ENCODE results near the gene E2F3. TPM values are rescaled to one million over a fixed set of nuclear protein-coding genes. Genes with fewer than 3 reads are reported as not detected.
"Not testable (repeated sequence)": the region's sequence is repeated elsewhere in the genome, so short reads cannot be mapped to it uniquely, and the experiment has no call there.

Gene E2F3
- total and polyA plus RNA-seq, 5 donors: 3.9 to 10.1 (median 7.0) TPM

- Histone ChIP-seq H3K27ac (ENCODE audit: low read length) (no peak overlapping the region), H3K9me3 (ENCODE audit: control insufficient read depth, low read length) (no peaks in the 10 kb centered on the region), H3K27me3 (ENCODE audit: control insufficient read depth, insufficient read depth) (no peaks in the 10 kb centered on the region), H3K4me1 (ENCODE audit: control insufficient read depth, insufficient read depth, low read length) (no peaks in the 10 kb centered on the region), H3K4me3 (ENCODE audit: low read length) (no peak overlapping the region)
- ATAC-seq: no peak
- intact Hi-C loops (cut with DNase I): no loop called here
- no peak for DNase-seq
- WGBS: 86% methylated on average over 2 of the region's 2 CpGs
These were observed 47.1 kb downstream of the E2F3 start for GRCh38 chr6:20448828-20449227.

GRCh38 chr6:20454204-20454824, 52.6 kb downstream of the E2F3 start:
- intact Hi-C loops (cut with DNase I): no loop called here
- 91% methylated on average over 4 of the region's 4 CpGs for WGBS

GRCh38 chr6:20455251-20455940, 53.7 kb downstream of the E2F3 start:
- 59% methylated on average over 5 of the region's 5 CpGs for whole genome bisulfite sequencing
- Histone ChIP-seq H3K27ac (ENCODE audit: low read length) (no peak overlapping the region), H3K4me3 (ENCODE audit: low read length) (no peak overlapping the region), H3K9me3 (ENCODE audit: control insufficient read depth, low read length) (no peaks in the 10 kb centered on the region), H3K27me3 (ENCODE audit: control insufficient read depth, insufficient read depth) (no peaks in the 10 kb centered on the region), H3K4me1 (ENCODE audit: control insufficient read depth, insufficient read depth, low read length) (no peaks in the 10 kb centered on the region)
- peak in 1 of 2 donors; percentile 33 for ATAC-seq
- intact Hi-C loops (cut with DNase I): no loop called here
- no peak for DNase-seq

More at GRCh38 chr6:20454204-20454824, 52.6 kb downstream of the E2F3 start:
- no peak for ATAC-seq
- Histone ChIP-seq H3K4me1 (ENCODE audit: control insufficient read depth, insufficient read depth, low read length) (no peaks in the 10 kb centered on the region), H3K9me3 (ENCODE audit: control insufficient read depth, low read length) (no peaks in the 10 kb centered on the region), H3K27ac (ENCODE audit: low read length) (no peak overlapping the region), H3K27me3 (ENCODE audit: control insufficient read depth, insufficient read depth) (no peaks in the 10 kb centered on the region), H3K4me3 (ENCODE audit: low read length) (no peak overlapping the region)
- DNase-seq: no peak

- Histone ChIP-seq H3K4me1 (ENCODE audit: control insufficient read depth, insufficient read depth, low read length) (no peaks in the 10 kb centered on the region), H3K27me3 (ENCODE audit: control insufficient read depth, insufficient read depth) (no peaks in the 10 kb centered on the region), H3K4me3 (ENCODE audit: low read length) (no peak overlapping the region), H3K27ac (ENCODE audit: low read length) (no peak overlapping the region), H3K9me3 (ENCODE audit: control insufficient read depth, low read length) (no peaks in the 10 kb centered on the region)
- 65% methylated on average over 8 of the region's 8 CpGs for WGBS
- DNase-seq: no peak
- intact Hi-C loops (cut with DNase I): no loop called here
- ATAC-seq: peak in 1 of 2 donors; percentile 36
These were observed 56.6 kb downstream of the E2F3 start for GRCh38 chr6:20458027-20458894.

- DNase-seq: no peak
- H3K9me3 ChIP-seq (ENCODE audit: control insufficient read depth, low read length): no peaks in the 10 kb centered on the region
- intact Hi-C loops (cut with DNase I): no loop called here
- H3K27me3 ChIP-seq (ENCODE audit: control insufficient read depth, insufficient read depth): no peaks in the 10 kb centered on the region
- H3K27ac ChIP-seq (ENCODE audit: low read length): no peak overlapping the region
- no peak for ATAC-seq
- 97% methylated on average over 6 of the region's 6 CpGs for WGBS
- H3K4me1 ChIP-seq (ENCODE audit: control insufficient read depth, insufficient read depth, low read length): no peaks in the 10 kb centered on the region
- no peak overlapping the region for H3K4me3 ChIP-seq (ENCODE audit: low read length)
These were observed 58.0 kb downstream of the E2F3 start for GRCh38 chr6:20459682-20460081.

GRCh38 chr6:20461576-20461975, 59.9 kb downstream of the E2F3 start:
- H3K9me3 ChIP-seq (ENCODE audit: control insufficient read depth, low read length): no peaks in the 10 kb centered on the region
- DNase-seq (no peak), ATAC-seq (no peak)
- H3K27me3 ChIP-seq (ENCODE audit: control insufficient read depth, insufficient read depth): no peaks in the 10 kb centered on the region
- no peak overlapping the region for H3K4me3 ChIP-seq (ENCODE audit: low read length)
- no peaks in the 10 kb centered on the region for H3K4me1 ChIP-seq (ENCODE audit: control insufficient read depth, insufficient read depth, low read length)
- H3K27ac ChIP-seq (ENCODE audit: low read length): no peak overlapping the region
- WGBS: 76% methylated on average over 6 of the region's 6 CpGs
- intact Hi-C loops (cut with DNase I): no loop called here

GRCh38 chr6:20463396-20463795, 61.7 kb downstream of the E2F3 start:
- intact Hi-C loops (cut with DNase I): no loop called here

GRCh38 chr6:20464041-20464440, 62.4 kb downstream of the E2F3 start:
- 98% methylated on average over 2 of the region's 2 CpGs for WGBS
- intact Hi-C loops (cut with DNase I): no loop called here
- ATAC-seq: no peak

More at GRCh38 chr6:20463396-20463795, 61.7 kb downstream of the E2F3 start:
- H3K27ac ChIP-seq (ENCODE audit: low read length): no peak overlapping the region
- no peak for ATAC-seq
- DNase-seq: no peak
- 92% methylated on average over 5 of the region's 5 CpGs for WGBS
- no peak overlapping the region for H3K4me3 ChIP-seq (ENCODE audit: low read length)
- no peaks in the 10 kb centered on the region for H3K27me3 ChIP-seq (ENCODE audit: control insufficient read depth, insufficient read depth)
- no peaks in the 10 kb centered on the region for H3K4me1 ChIP-seq (ENCODE audit: control insufficient read depth, insufficient read depth, low read length)
- H3K9me3 ChIP-seq (ENCODE audit: control insufficient read depth, low read length): no peaks in the 10 kb centered on the region

GRCh38 chr6:20464847-20465246, 63.2 kb downstream of the E2F3 start:
- Histone ChIP-seq H3K4me3 (ENCODE audit: low read length) (no peak overlapping the region), H3K4me1 (ENCODE audit: control insufficient read depth, insufficient read depth, low read length) (no peaks in the 10 kb centered on the region), H3K9me3 (ENCODE audit: control insufficient read depth, low read length) (no peaks in the 10 kb centered on the region), H3K27ac (ENCODE audit: low read length) (no peak overlapping the region), H3K27me3 (ENCODE audit: control insufficient read depth, insufficient read depth) (no peaks in the 10 kb centered on the region)
- intact Hi-C loops (cut with DNase I): no loop called here
- DNase-seq (no peak), ATAC-seq (no peak)
- 91% methylated on average over 4 of the region's 4 CpGs for WGBS

More at GRCh38 chr6:20464041-20464440, 62.4 kb downstream of the E2F3 start:
- Histone ChIP-seq H3K27ac (ENCODE audit: low read length) (no peak overlapping the region), H3K4me3 (ENCODE audit: low read length) (no peak overlapping the region), H3K27me3 (ENCODE audit: control insufficient read depth, insufficient read depth) (no peaks in the 10 kb centered on the region), H3K9me3 (ENCODE audit: control insufficient read depth, low read length) (no peaks in the 10 kb centered on the region), H3K4me1 (ENCODE audit: control insufficient read depth, insufficient read depth, low read length) (no peaks in the 10 kb centered on the region)
- DNase-seq: no peak

- 99% methylated on average over 4 of the region's 4 CpGs for WGBS
- not testable (repeated sequence) for ATAC-seq
These were observed 63.9 kb downstream of the E2F3 start for GRCh38 chr6:20465616-20466015.

GRCh38 chr6:20467437-20467836, 65.8 kb downstream of the E2F3 start:
- Histone ChIP-seq H3K4me3 (ENCODE audit: low read length) (no peak overlapping the region), H3K4me1 (ENCODE audit: control insufficient read depth, insufficient read depth, low read length) (no peaks in the 10 kb centered on the region), H3K9me3 (ENCODE audit: control insufficient read depth, low read length) (no peaks in the 10 kb centered on the region), H3K27me3 (ENCODE audit: control insufficient read depth, insufficient read depth) (no peaks in the 10 kb centered on the region), H3K27ac (ENCODE audit: low read length) (no peak overlapping the region)
- ATAC-seq (no peak), DNase-seq (no peak)
- intact Hi-C loops (cut with DNase I): no loop called here
- WGBS: 91% methylated on average over 4 of the region's 4 CpGs

More at GRCh38 chr6:20465616-20466015, 63.9 kb downstream of the E2F3 start:
- H3K27me3 ChIP-seq (ENCODE audit: control insufficient read depth, insufficient read depth); DNase-seq; H3K27ac ChIP-seq (ENCODE audit: low read length); H3K4me1 ChIP-seq (ENCODE audit: control insufficient read depth, insufficient read depth, low read length); intact Hi-C loops (cut with DNase I); H3K4me3 ChIP-seq (ENCODE audit: low read length); H3K9me3 ChIP-seq (ENCODE audit: control insufficient read depth, low read length): not testable (repeated sequence)

Data from right cardiac atrium (tissue), 5 donors.